Nephron (organoid): Measurements from ENCODE around the gene BBIP1.

ENCODE experiments used
- H3K27ac Mint-ChIP-seq, 3 experiments: 2 replicates each; pipeline ENCODE4 v1.8.0; 2020; ENCODE audit warnings: mixed read lengths in 3 of 3, mild to moderate bottlenecking in 2 of 3, moderate library complexity in 1 of 3
- H3K27me3 Mint-ChIP-seq: 2 replicates; pipeline ENCODE4 v1.8.0; 2021; ENCODE audit warnings: low read depth, mild to moderate bottlenecking, moderate library complexity, mixed read lengths
- H3K36me3 Mint-ChIP-seq: 2 replicates; pipeline ENCODE4 v1.8.0; 2020; ENCODE audit warnings: low read depth, mixed read lengths
- H3K4me1 Mint-ChIP-seq: 2 replicates; pipeline ENCODE4 v1.8.0; 2020; ENCODE audit warnings: mixed read lengths
- H3K4me3 Mint-ChIP-seq, 3 experiments: 2 replicates each; pipeline ENCODE4 v1.8.0; 2020; ENCODE audit warnings: mild to moderate bottlenecking in 3 of 3, mixed read lengths in 3 of 3, moderate library complexity in 2 of 3
- H3K9me3 Mint-ChIP-seq: 2 replicates; pipeline ENCODE4 v1.8.0; 2020; ENCODE audit warnings: mixed read lengths
- CTCF ChIP-seq, 3 experiments: fragments of 200-600 bp; sonication (generic); IDR thresholded peaks; one replicate each; pipeline ENCODE4 v1.5.0; 2021; ENCODE audit warnings: antibody characterized with exemption in 3 of 3; ENCODE audit not compliant: unreplicated experiment in 3 of 3

BBIP1 gene

DNA sequence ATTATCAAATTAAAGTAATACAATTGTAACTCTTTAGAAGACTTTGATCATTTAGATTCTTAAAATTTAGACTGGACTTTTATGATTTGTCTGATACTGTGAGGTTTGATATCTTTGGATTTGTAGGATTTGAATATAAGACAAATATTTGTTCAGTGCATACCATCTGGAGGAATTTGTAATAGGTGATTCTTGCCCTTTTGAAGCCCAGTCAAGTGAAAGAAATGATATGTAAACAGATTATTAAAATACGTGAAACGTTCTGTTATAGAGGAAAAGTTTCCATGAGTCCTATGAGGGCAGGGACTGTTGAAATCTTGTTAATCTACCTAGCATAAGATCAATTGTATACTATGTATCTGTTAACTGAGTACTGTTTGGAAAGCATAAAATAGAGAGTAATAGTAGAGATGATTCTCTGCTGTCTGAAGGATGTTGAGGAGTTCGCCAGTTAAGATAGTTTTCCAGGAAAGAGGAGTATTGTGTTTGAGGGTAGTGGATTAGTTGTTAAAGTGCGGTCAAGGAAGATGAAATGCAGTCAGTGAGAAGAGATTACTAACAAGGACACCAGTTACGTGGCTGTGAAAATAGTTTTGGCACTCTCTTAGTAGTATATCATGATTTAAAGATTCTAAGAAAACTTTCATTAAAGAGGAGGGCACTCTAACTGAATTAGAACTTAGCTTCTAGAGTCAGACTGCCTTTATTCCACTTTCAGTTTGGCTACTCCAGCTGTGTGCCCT is 32.9 kb downstream of the BBIP1 start:
- peaks cover 59% of the 10 kb centered on the region for H3K36me3 Mint-ChIP-seq
- H3K27me3 Mint-ChIP-seq, result no peaks in the 10 kb centered on the region
- H3K4me3 Mint-ChIP-seq, result no peak overlapping the region
- no peak for TF ChIP-seq CTCF (IDR thresholded peaks at IDR 0.05; ENCODE audit: unreplicated experiment in 3 of 3)
- H3K4me1 Mint-ChIP-seq, result no peaks in the 10 kb centered on the region
- no peak overlapping the region for H3K27ac Mint-ChIP-seq
- no peaks in the 10 kb centered on the region for H3K9me3 Mint-ChIP-seq

- Mint-ChIP-seq H3K27ac (no peak overlapping the region), H3K9me3 (no peaks in the 10 kb centered on the region), H3K4me1 (no peaks in the 10 kb centered on the region), H3K27me3 (no peaks in the 10 kb centered on the region), H3K4me3 (no peak overlapping the region), H3K36me3 (peaks cover 57% of the 10 kb centered on the region)
- no peak for TF ChIP-seq CTCF (IDR thresholded peaks at IDR 0.05; ENCODE audit: unreplicated experiment in 3 of 3)
These were observed 35.1 kb downstream of the BBIP1 start for GRCh38 chr10:110883924-110884323.

DNA sequence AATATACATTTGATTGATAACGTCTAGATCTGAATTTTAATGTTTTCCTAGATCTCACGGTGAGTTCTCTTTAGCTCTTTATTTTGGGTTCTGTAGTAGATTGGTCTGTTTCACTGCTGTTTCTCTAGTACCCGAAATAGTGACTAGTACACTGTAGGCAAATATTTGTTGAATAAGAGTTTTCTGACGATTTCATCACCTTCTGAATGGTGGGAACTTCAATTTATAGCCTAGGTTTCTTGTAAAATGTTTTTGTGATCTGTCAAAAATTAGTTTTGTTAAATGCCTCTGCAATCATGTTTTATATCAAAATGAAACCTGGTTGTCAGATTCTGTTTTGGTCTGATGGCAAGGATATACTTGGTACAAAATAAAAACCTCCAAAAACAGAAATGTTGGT is 37.1 kb downstream of the BBIP1 start:
- Mint-ChIP-seq H3K9me3 (no peaks in the 10 kb centered on the region), H3K27ac (no peak overlapping the region), H3K4me3 (no peak overlapping the region), H3K27me3 (no peaks in the 10 kb centered on the region), H3K4me1 (peaks cover 14% of the 10 kb centered on the region), H3K36me3 (peaks cover 61% of the 10 kb centered on the region)
- TF ChIP-seq CTCF (IDR thresholded peaks at IDR 0.05; ENCODE audit: unreplicated experiment in 3 of 3), result no peak

GRCh38 chr10:110881247-110881646 is 37.7 kb downstream of the BBIP1 start:
- no peaks in the 10 kb centered on the region for H3K9me3 Mint-ChIP-seq
- TF ChIP-seq CTCF (IDR thresholded peaks at IDR 0.05; ENCODE audit: unreplicated experiment in 3 of 3), result no peak
- no peak overlapping the region for H3K27ac Mint-ChIP-seq
- H3K36me3 Mint-ChIP-seq, result peaks cover 58% of the 10 kb centered on the region
- peaks cover 14% of the 10 kb centered on the region for H3K4me1 Mint-ChIP-seq
- H3K27me3 Mint-ChIP-seq, result no peaks in the 10 kb centered on the region
- no peak overlapping the region for H3K4me3 Mint-ChIP-seq

DNA sequence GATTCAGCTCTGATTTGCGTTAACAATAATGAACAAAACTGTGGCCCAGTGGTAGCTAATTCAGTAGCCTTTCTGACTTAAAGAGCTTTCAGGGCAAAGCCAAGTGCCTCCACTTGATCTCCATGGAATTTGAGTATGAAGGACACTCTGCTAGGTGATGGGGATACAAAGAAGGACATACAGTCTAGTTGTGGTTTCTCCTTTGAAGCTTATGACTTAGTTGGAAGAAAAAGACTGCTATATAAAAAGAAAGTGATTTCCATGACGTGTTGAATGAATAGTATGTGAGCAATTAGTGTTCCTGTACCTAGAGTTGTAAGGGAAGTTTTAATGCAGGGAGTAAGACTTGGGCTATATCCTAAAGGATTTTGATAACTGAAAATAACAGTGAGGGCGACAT is 39.0 kb downstream of the BBIP1 start:
- H3K27me3 Mint-ChIP-seq, result no peaks in the 10 kb centered on the region
- H3K27ac Mint-ChIP-seq, result peak overlapping the region in 1 of 3 experiments; percentile 6
- no peaks in the 10 kb centered on the region for H3K9me3 Mint-ChIP-seq
- H3K4me3 Mint-ChIP-seq, result no peak overlapping the region
- TF ChIP-seq CTCF (IDR thresholded peaks at IDR 0.05; ENCODE audit: unreplicated experiment in 3 of 3), result no peak
- peaks cover 53% of the 10 kb centered on the region for H3K36me3 Mint-ChIP-seq
- peaks cover 14% of the 10 kb centered on the region for H3K4me1 Mint-ChIP-seq

GRCh38 chr10:110876788-110877187 is 42.2 kb downstream of the BBIP1 start:
- H3K4me1 Mint-ChIP-seq, result peaks cover 27% of the 10 kb centered on the region

More at GRCh38 chr10:110876788-110877187, 42.2 kb downstream of the BBIP1 start:
- peaks cover 33% of the 10 kb centered on the region for H3K36me3 Mint-ChIP-seq
- no peaks in the 10 kb centered on the region for H3K27me3 Mint-ChIP-seq
- no peak overlapping the region for H3K4me3 Mint-ChIP-seq
- no peak for TF ChIP-seq CTCF (IDR thresholded peaks at IDR 0.05; ENCODE audit: unreplicated experiment in 3 of 3)
- H3K9me3 Mint-ChIP-seq, result no peaks in the 10 kb centered on the region
- peak overlapping the region in 1 of 3 experiments; percentile 38 for H3K27ac Mint-ChIP-seq
